ENCODE results near the gene SRP14.

- no peak for TF ChIP-seq CTCF (IDR thresholded peaks at IDR 0.05)
- TF ChIP-seq POLR2A (IDR thresholded peaks at IDR 0.05), result no peak
Observed at GRCh38 chr15:40014390-40014789, 24.6 kb downstream of the SRP14 start.
